ENCODE measurements around the gene ME3. TPM values are rescaled to one million over a fixed set of nuclear protein-coding genes. Genes with fewer than 3 reads are reported as not detected.

Gene ME3
- total RNA-seq, 1 experiment from 2014 or later, result 1.8 TPM

- POLR2A ChIA-PET, result no interaction called here
These were observed 50.6 kb downstream of the ME3 start for GRCh38 chr11:86621854-86622253.

More at GRCh38 chr11:86621854-86622253, 50.6 kb downstream of the ME3 start:
- TF ChIP-seq ESRRA (CRISPR knock-in tag; IDR thresholded peaks at IDR 0.05; ENCODE audit: borderline replicate concordance) (no peak), ZNF423 (CRISPR knock-in tag; IDR thresholded peaks at IDR 0.05) (no peak), E2F5 (CRISPR knock-in tag; IDR thresholded peaks at IDR 0.05) (no peak), SMAD4 (CRISPR knock-in tag; IDR thresholded peaks at IDR 0.05) (no peak), ZNF263 (CRISPR knock-in tag; IDR thresholded peaks at IDR 0.05; ENCODE audit: low read depth) (no peak), NR1H2 (CRISPR knock-in tag; IDR thresholded peaks at IDR 0.05) (no peak), EMX1 (CRISPR knock-in tag; IDR thresholded peaks at IDR 0.05) (no peak), TEAD4 (CRISPR knock-in tag; IDR thresholded peaks at IDR 0.05) (no peak), RORB (CRISPR knock-in tag; IDR thresholded peaks at IDR 0.05) (no peak), ZNF232 (CRISPR knock-in tag; IDR thresholded peaks at IDR 0.05) (no peak), FOXJ3 (CRISPR knock-in tag; IDR thresholded peaks at IDR 0.05; ENCODE audit: borderline replicate concordance) (no peak), GABPB1 (CRISPR knock-in tag; IDR thresholded peaks at IDR 0.05) (no peak), FOXP1 (CRISPR knock-in tag; IDR thresholded peaks at IDR 0.05; ENCODE audit: borderline replicate concordance) (no peak), IRF2 (CRISPR knock-in tag; IDR thresholded peaks at IDR 0.05; ENCODE audit: borderline replicate concordance, low read depth) (no peak)
- TF ChIP-seq, protein P1, sequence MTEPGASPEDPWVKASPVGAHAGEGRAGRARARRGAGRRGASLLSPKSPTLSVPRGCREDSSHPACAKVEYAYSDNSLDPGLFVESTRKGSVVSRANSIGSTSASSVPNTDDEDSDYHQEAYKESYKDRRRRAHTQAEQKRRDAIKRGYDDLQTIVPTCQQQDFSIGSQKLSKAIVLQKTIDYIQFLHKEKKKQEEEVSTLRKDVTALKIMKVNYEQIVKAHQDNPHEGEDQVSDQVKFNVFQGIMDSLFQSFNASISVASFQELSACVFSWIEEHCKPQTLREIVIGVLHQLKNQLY (CRISPR knock-in tag; IDR thresholded peaks at IDR 0.05), result no peak
- TF ChIP-seq, protein P2, sequence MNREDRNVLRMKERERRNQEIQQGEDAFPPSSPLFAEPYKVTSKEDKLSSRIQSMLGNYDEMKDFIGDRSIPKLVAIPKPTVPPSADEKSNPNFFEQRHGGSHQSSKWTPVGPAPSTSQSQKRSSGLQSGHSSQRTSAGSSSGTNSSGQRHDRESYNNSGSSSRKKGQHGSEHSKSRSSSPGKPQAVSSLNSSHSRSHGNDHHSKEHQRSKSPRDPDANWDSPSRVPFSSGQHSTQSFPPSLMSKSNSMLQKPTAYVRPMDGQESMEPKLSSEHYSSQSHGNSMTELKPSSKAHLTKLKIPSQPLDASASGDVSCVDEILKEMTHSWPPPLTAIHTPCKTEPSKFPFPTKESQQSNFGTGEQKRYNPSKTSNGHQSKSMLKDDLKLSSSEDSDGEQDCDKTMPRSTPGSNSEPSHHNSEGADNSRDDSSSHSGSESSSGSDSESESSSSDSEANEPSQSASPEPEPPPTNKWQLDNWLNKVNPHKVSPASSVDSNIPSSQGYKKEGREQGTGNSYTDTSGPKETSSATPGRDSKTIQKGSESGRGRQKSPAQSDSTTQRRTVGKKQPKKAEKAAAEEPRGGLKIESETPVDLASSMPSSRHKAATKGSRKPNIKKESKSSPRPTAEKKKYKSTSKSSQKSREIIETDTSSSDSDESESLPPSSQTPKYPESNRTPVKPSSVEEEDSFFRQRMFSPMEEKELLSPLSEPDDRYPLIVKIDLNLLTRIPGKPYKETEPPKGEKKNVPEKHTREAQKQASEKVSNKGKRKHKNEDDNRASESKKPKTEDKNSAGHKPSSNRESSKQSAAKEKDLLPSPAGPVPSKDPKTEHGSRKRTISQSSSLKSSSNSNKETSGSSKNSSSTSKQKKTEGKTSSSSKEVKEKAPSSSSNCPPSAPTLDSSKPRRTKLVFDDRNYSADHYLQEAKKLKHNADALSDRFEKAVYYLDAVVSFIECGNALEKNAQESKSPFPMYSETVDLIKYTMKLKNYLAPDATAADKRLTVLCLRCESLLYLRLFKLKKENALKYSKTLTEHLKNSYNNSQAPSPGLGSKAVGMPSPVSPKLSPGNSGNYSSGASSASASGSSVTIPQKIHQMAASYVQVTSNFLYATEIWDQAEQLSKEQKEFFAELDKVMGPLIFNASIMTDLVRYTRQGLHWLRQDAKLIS (CRISPR knock-in tag; IDR thresholded peaks at IDR 0.05; ENCODE audit: borderline replicate concordance), result no peak
- TF ChIP-seq, protein P3, sequence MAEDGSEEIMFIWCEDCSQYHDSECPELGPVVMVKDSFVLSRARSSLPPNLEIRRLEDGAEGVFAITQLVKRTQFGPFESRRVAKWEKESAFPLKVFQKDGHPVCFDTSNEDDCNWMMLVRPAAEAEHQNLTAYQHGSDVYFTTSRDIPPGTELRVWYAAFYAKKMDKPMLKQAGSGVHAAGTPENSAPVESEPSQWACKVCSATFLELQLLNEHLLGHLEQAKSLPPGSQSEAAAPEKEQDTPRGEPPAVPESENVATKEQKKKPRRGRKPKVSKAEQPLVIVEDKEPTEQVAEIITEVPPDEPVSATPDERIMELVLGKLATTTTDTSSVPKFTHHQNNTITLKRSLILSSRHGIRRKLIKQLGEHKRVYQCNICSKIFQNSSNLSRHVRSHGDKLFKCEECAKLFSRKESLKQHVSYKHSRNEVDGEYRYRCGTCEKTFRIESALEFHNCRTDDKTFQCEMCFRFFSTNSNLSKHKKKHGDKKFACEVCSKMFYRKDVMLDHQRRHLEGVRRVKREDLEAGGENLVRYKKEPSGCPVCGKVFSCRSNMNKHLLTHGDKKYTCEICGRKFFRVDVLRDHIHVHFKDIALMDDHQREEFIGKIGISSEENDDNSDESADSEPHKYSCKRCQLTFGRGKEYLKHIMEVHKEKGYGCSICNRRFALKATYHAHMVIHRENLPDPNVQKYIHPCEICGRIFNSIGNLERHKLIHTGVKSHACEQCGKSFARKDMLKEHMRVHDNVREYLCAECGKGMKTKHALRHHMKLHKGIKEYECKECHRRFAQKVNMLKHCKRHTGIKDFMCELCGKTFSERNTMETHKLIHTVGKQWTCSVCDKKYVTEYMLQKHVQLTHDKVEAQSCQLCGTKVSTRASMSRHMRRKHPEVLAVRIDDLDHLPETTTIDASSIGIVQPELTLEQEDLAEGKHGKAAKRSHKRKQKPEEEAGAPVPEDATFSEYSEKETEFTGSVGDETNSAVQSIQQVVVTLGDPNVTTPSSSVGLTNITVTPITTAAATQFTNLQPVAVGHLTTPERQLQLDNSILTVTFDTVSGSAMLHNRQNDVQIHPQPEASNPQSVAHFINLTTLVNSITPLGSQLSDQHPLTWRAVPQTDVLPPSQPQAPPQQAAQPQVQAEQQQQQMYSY (CRISPR knock-in tag; IDR thresholded peaks at IDR 0.05), result no peak
- TF ChIP-seq, protein P4, sequence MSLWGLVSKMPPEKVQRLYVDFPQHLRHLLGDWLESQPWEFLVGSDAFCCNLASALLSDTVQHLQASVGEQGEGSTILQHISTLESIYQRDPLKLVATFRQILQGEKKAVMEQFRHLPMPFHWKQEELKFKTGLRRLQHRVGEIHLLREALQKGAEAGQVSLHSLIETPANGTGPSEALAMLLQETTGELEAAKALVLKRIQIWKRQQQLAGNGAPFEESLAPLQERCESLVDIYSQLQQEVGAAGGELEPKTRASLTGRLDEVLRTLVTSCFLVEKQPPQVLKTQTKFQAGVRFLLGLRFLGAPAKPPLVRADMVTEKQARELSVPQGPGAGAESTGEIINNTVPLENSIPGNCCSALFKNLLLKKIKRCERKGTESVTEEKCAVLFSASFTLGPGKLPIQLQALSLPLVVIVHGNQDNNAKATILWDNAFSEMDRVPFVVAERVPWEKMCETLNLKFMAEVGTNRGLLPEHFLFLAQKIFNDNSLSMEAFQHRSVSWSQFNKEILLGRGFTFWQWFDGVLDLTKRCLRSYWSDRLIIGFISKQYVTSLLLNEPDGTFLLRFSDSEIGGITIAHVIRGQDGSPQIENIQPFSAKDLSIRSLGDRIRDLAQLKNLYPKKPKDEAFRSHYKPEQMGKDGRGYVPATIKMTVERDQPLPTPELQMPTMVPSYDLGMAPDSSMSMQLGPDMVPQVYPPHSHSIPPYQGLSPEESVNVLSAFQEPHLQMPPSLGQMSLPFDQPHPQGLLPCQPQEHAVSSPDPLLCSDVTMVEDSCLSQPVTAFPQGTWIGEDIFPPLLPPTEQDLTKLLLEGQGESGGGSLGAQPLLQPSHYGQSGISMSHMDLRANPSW (CRISPR knock-in tag; conservative IDR thresholded peaks at IDR 0.05; ENCODE audit: low read depth), result no peak
- TF ChIP-seq, protein P5, sequence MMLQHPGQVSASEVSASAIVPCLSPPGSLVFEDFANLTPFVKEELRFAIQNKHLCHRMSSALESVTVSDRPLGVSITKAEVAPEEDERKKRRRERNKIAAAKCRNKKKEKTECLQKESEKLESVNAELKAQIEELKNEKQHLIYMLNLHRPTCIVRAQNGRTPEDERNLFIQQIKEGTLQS (CRISPR knock-in tag; conservative IDR thresholded peaks at IDR 0.05), result no peak
- TF ChIP-seq, protein P6, sequence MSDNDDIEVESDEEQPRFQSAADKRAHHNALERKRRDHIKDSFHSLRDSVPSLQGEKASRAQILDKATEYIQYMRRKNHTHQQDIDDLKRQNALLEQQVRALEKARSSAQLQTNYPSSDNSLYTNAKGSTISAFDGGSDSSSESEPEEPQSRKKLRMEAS (CRISPR knock-in tag; IDR thresholded peaks at IDR 0.05), result no peak
- ATAC-seq (no peak), DNase-seq (ENCODE audit: low spot score) (no peak)
- no peak overlapping the region for H3K27ac Mint-ChIP-seq
- peaks cover 19% of the 10 kb centered on the region for H3K4me1 Mint-ChIP-seq
- no peaks in the 10 kb centered on the region for H3K27me3 Mint-ChIP-seq (ENCODE audit: low read depth)
- CTCF ChIA-PET, result interaction anchor here (2.4 kb wide), 1 partner anchor 14 kb away, joined by 11 read pairs; no protein-coding TSS in a partner anchor
- H3K9me3 Mint-ChIP-seq, result peaks cover 8% of the 10 kb centered on the region
- no peaks in the 10 kb centered on the region for H3K36me3 Mint-ChIP-seq
- no peak overlapping the region for H3K4me3 Mint-ChIP-seq
